HG02884 (cell line): Measurements from ENCODE around the gene KCND3.

Experiments used
- ATAC-seq: cut with Tn5 transposase; IDR thresholded peaks from one replicate; pipeline ENCODE4 v1.9.1; 2021; ENCODE audit warnings: mild to moderate bottlenecking, moderate library complexity; ENCODE audit not compliant: unreplicated experiment

Gene KCND3

DNA sequence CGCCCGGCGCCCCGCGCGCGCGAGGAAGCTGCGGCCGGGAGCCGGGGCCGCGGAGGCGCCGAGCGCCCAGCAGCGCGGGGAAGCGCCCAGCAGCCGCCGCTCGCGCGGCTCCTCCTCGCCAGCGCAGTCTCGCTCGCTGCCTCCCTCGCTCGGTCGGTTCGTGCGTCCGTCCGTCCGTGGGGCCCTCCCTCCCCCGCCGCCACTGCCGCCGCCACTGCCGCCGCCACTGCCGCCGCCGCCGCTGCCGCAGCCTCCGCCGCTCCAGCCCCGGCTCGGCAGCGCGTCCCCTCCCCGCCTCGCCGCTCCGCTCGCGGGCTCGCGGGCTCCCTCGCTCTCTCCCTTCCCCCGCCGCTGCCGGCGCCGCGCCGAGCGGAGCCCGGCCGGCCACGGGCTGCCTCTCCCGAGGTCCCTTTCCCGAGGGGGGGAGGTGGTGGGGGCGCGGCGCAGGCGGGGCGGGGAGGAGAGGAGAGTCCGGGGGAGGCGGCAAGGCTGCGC lies at the start of gene KCND3:
Gene KCND3, minus strand, starts transcription at position 138 of the 495 bp plus-strand sequence.
- no peak for ATAC-seq

DNA sequence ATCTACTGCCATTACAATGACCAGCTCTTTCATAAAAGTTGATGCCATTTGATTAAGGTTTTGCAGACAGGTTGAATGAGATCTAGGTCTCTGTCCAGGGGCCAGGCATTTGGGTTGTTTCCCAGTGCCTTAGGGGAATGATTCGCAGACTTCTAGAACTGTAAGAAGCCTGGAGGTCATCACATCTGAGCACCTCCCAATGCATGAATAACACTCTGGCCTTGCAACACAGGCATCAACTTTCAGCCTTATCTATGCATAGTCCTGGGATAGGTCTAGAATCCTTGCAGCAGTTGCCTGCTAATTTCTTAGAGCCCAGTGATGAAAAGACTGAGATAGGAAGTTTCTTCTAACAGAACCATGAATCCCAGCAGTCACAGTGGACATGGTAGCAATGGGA lies 44.8 kb upstream of the KCND3 start:
- no peak for ATAC-seq

DNA sequence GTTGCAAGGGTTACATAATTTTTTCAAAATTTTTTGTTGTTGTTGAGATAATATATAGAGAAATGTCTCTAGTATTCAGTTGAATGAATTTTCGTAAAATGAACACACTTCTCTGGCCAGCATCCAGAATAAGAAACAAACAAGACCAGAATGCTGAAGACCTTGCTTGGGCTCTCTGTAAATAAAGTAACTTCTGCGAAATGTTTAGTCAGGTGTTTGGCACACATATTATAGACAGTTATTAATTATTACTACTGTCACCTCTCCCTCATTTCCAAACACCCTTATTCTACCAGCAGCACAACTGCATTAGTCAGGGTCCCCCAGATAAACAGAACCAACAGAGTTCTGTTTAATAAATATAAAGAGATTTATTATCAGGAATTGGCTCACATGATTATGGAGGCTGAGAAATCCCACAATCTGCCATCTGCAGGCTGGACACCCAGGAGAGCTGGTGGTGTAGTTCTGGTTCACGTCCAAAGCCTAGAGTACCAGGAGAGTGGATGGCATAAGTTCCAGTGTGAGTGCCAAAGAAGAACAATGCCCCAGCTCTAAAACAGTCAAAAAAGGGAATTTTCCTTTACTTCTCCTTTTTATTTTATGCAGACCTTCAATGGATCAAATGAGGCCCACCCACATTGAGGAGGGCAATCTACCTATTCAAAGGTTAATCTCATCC lies 44.1 kb upstream of the KCND3 start:
- ATAC-seq = no peak

DNA sequence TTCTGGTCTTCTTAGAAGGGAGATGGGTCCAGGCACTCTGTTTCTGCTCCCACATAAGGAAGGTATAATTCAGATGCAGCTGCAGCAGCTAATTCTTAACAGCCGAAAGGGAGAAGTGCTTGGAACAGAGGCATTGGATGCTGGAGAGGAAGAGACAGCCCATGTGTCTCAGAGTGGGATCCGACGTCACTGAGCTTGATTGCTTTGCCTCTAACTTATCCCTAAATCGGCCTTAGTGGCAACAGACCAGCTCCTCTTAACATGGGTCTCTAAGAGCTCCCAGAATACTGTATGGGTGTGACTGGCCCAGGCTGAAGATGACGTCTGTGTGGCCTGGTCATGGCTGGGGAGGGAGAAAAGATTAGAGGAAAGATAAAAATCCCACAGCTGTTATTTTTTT lies 40.7 kb upstream of the KCND3 start:
- ATAC-seq = no peak

DNA sequence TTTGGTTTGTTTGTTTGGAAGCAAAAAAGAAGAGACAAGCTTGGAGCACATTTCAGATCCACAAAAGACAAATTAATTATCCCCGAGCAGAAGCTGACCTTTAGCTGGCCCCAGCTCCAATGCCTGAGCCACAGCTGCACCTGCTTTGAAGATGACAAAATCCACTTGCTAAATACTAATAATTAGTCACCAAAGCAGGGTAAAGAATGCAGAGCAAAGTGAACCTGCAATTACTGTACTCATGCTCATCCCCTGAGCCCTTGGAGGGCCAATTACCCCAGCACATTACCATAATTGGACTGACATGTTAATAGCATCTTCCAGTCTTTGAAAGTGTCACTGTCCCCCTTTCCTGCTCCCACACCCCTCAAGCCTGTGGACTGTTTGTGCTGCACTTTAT lies 38.2 kb upstream of the KCND3 start:
- no peak for ATAC-seq

DNA sequence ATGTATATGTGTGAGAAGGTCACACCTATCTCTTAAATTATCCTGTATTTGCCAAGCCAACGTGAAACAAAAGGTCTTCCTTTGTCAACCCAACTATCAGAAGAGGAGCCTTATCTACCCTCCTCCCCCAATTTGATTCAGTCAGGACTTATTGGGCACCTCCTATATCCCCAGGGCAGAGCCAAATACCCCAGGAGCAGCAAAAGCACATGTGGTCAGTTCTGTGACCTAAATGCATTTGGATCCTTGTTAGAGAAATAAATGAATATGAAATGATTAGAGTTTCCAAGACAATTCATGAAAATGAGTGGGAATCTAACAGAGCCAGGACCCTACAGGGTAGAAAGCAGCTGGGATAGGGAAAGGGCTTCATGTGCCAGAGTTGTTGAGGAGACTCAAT lies 37.0 kb upstream of the KCND3 start:
- ATAC-seq = no peak

DNA sequence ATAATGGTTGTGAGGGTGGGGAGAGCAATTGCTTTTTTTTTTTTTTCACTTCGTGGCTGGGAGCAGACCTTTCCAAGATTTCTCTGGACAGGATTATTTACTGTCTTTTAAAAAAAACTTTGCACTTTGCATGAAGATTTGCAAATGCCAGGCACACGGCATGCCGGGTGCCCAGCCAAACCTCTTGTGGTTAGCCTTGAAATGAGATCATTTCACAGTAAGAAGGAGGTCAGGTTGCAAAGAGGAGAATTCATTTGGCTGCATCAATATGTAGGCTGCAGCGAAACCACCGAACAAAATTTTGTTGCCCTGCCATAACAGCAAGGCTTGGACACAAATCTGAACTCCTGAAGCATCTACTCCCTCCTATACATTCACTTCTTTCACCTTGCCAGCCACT lies 36.5 kb upstream of the KCND3 start:
- no peak for ATAC-seq

DNA sequence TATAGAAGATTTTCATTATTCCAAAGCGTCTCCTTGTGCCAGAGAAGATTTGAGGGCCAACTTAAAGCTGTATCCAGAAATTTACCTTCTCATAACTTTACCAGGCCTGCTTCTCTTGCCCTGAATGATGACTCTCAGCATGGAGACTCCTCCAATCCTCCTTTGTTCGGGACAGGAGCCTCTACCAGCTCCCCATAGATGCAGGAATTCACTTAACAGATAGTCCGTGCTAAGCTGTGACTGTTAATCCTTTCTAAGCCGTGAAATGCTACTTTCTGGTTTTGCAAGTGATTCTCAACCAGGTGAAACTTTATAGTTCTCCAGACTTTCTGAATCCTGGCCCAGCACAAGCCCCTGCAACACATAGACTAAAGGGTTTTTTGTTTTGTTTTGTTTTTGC lies 31.8 kb upstream of the KCND3 start:
- no peak for ATAC-seq

DNA sequence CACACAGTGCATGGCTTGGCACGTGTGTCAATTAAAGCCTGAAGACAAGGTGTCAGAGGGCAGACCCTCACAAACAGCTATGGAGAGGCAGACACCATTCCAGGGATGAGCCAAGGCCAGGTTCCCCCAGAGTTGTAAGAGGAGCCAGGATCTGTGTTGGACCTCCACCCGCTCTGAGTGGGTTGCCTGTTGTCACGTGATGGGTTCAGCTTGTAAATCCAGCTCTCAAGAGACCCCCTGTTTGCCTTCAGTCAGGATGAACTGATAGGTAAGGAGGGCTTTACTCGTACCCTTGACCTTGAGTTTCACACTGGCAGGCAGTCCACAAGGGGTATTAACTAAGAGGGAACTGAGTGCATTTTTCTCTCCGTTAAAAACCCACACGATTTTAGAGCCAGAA lies 27.7 kb upstream of the KCND3 start:
- ATAC-seq = no peak

DNA sequence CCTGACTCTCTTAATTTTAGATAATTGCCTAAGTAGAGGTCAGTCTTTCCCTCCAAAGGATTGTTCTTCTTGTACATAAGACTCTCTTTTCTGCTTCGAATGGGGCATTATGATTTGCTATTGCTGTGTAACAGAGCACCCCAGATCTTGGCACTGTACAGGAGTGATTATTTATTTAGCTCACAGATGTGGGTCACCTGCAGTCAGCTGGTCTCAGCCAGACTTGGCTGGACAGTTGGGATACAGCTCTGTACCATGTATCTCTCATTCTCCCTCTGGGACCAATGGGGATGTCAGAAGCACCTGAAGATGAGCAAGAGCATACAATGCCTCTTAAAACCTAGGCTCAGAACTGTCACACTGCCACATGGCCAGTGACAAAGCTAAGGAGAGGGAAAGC lies 23.4 kb upstream of the KCND3 start:
- ATAC-seq = no peak

DNA sequence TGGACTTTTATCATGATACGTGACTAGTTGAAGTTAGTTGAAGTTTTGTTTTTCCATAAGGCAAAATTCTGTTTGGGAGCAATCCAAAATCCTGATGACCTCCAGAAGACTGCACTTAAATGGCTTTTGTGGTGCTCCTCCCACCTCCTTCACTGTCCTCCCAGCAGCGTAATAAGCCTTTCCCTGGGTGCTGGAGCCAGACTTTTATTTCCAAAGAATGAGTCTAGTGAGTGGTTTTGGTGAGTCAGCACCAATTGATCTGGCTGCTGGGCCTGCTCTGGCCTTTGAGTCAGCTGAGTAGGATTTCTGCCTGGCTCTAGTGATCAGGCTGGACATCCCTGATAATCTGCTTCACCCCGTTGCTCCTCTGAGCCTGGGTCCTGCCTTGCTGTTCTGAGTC lies 21.7 kb upstream of the KCND3 start:
- no peak for ATAC-seq

DNA sequence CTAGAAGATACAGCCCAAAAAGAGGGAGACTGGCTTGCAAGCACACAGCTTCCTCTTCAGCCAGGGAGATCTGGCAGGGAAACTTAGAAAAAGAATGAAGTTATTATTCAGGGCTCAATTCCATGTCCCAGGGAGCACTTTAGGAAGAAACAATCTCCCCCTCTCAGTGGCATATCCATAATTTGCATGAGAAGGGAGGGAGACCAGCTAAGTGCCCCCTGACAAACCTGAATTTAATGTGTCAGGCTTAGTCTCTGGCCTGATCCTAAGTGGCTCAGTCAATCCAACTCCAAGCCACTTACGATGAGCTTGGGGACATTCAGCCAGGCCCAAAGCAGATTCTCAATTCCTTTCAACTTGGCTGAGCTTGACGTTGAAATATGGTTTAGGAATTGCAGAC lies 17.7 kb upstream of the KCND3 start:
- ATAC-seq = no peak

DNA sequence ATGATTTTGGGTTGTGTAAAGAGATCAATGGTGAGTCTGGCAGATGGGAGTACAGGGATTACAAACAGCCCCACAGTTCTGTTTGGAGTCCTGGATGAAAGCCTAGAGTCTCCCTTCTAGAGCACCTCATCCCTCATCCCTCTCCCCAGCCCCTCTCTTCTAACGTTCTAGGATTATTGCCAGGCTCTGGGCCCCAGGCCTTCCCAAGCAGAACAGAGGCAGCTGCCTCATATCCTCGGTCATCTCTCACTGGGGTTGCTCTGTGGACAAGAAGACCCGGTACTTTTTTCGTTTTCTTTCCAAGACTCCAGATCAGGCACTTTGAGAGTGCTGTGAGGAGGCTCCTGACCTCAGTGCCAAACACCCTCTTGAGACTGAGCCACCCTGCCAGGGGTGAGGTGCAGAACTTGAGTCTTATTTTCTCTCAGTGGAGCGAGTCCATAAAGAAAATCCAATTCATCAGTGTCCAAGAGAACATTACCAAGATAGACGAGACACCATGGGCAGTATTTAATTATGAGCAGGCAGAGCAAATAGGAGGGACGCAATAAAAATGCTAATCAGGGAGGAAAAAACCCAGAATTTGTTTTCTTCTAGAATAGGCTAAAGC lies 17.1 kb upstream of the KCND3 start:
- ATAC-seq = no peak

DNA sequence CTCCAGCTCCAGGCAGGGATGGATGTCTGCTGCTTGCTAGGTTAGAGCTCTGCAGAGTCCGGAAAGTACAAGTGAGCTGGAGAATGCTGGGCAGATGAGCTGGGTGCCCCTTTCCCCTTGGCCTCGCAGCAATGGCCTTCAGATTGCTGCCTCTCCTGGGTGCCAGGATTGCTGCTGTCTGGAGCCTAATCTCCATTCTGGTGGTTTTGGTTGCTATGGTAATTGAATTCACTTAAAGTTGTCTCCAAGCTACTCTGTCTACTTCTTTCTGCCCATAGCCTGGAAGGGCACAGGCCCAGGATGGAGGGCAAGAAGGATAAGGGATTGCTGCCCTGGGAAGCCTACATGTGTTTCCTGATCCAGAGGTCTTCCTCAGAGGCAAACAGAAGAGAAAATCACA lies 14.6 kb upstream of the KCND3 start:
- no peak for ATAC-seq

DNA sequence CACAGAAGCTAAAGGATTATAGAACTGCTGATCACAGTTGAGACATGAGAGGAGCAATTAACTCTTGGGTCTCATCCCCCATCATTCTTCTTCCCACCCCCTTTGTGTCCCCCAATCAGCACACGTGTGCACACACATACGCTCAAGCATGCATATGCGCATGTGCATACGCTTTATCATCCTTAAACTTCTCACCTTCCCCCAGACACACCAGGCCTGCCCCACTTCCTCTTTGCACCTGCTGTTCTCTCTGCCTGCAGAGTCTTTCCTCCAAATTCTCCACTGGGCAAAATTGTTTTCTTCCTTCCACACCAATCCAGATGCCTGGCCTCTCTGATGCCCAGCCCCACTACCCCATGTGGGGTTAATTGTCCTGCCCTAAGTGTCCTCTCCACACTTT lies 13.0 kb upstream of the KCND3 start:
- no peak for ATAC-seq

DNA sequence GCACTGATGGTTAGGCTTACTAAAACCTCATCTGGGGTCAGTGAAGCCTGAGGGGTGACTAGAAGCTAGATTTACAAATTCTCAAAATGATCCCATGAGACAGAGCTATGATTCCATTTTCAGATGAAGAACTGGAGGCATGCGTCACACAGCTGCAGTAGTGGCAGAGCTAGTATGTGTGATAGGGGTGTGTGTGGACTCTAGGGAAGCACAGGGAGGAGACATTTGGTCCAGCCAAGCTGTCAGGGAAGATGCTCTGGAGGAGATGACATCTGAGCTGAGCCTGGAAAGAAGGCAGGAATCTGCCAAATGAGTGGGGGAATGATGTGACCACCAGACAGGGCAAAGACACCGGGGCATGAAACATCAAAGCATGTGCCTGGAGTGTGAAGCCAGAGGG lies 12.0 kb upstream of the KCND3 start:
- ATAC-seq = no peak

DNA sequence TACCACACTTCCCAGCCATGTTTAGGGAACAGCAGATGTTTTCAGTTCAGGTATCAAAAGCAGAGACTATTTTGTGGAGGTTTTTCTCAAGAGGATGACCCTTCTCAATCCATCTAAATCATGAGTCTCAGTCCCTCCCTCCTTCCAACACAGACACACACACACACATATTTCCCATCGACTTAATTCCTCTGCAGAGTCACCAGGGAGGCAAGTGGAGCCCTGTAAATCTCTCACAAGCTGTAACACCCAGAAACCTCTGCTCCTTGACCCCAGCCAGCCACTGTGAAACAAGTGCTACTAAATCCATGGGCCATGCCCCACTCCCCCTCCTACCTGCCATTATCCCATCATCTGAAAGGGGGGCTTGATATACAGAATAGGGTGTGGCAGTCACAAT lies 10.6 kb upstream of the KCND3 start:
- no peak for ATAC-seq

DNA sequence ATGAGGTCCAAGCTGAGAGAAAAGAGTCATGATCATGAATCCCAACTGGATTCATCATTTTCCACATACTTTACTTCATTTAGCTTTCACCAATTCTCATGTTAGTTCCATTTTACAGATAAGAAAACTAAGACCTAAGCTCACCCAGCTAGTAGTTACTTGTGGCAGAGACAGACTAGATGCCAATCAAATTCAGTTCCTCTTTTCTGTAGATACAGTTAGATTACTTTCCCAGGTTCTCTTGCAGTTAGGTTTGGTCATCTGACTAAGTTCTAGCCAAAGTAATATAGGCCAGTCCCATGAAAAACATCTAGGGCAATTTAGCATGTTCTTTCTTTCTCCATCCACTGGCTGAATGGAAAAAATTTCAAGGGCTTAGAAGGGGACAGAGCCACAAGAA lies 8.9 kb upstream of the KCND3 start:
- ATAC-seq = no peak

DNA sequence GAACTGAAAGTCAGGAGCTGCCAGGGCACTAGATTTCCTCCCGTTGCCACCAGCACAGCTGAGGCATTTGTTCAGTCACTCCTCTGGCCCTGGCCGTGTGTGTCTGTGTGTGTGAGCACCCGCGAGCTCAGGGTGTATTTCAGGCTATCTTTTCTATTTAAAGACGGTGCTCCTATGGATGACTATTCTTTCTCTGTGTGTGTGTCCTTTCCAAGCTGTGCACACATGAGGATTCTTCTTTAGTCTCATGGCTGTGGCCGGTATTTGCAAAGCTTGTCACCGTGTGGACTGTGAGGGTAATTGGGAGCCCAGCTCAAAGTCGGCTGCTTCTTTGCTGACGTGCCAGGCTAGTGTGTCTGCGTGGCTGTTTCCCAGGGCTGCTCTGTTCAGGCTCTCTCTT lies 3.0 kb upstream of the KCND3 start:
- no peak for ATAC-seq

DNA sequence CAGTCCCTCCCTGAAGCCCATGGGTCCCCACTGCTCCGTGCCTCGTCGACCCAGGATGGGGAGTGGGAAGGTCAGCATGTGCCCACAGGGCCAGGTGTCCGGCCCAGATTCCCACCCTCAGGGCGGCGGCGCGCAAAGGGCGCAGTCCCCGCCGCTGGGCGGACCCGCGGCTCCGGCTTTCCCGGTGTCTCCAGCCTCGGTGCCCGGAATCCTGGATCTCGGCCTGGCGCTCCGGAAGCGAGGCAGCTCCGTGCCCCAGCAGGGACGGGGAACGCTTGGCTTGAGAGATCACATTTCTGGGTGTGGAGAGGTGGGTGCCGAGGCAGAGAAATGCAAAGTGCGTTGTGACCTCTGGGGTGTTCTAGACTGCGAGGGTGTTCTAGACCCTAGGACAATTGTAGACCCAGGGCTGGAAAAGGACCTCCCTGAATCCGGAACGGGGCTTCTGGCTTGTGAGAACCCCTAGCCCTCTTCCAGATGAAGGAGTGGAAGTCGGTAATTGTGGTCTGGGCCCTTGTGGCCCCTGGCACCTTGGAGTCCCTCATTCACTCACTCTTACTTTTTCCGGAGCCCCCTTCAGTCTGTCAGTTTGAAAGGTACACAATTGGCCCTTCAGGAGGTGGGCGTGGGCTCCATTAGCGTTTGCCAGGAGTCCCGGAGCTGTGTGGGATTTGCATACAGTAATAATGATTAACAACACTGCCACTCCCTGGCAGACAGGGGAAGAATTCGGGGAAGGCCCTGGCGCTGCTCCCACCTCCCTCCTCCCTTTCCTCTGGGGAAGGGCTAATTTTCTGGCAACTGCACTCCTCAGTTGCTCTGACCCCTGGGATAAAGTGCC lies 1.6 kb upstream of the KCND3 start:
- no peak for ATAC-seq

DNA sequence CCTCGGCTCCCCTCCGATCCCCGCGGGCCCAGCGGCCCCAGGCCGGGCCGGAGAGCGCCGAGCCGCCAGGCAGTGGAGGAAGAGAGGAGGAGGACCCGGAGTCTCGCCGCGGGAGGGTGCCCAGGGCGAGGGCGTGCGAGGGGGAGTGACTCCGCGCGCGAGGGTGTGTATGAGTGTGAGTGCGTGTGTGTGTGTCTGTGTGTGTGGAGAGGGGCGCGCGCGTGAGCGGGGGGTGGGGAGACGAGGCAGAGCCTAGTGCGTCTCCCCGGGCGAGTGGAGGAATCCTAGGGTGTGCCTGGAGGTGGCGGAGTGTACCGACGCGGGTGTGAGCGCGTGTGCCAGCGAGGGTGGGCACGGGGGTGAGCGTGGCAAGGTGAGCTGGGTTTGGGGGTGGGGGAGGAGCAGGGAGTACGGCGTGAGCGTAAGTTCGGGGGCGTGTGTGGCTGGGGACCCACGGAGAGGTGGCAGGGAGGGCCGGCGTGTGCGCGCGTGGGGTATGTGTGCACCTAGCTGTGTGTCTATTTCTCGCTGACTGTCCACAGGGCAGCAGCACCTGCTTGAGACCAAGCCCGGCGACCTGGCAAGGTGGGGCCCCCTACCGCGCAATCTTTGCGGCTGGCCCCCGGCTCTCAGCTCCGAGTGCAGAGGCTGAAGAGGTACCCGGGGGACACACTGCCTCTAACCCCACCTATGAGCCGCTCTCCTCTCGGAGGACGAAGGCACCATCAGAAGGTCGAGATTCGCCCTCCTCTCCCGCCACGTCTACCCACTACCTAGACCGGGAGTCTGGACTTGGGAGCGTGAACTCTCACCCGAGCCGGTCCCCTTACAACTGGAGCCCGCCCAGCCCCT lies 784 bp upstream of the KCND3 start:
- no peak for ATAC-seq
